Embryonic facial prominence (tissue), 1 donor: Measurements from ENCODE around the gene PTPN21.

Source experiments
- DNase-seq: peaks from one replicate; pipeline ENCODE4 v3.0.0-alpha.2; 2016; ENCODE audit errors: extremely low spot score

PTPN21 gene

GRCh38 chr14:88554457-88555286, at the start of gene PTPN21:
Gene PTPN21 (minus strand): TSS chr14:88555007. CDS start chr14:88550417, 4,590 bp downstream.
- DNase-seq: peak; percentile 12

DNA sequence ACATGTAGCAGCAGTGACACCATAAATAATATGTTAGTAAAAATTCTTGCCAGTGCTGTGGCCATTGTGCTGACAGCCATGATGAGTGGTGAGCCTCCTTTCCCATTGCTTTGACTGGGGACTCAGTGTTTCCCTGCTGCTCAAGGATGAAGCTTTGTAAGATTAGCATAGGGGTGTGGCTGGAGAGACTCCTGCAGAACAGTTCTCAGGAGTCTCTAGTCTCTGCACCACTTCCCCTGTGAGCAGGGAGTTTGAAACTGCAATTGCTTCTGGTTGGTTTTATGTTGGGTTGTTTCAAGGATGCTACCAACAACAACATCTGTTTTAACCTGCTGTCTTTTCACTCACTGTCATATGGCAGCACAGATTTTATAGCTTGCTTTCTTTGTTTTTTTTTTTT, 49.4 kb upstream of the PTPN21 start:
- no peak for DNase-seq

DNA sequence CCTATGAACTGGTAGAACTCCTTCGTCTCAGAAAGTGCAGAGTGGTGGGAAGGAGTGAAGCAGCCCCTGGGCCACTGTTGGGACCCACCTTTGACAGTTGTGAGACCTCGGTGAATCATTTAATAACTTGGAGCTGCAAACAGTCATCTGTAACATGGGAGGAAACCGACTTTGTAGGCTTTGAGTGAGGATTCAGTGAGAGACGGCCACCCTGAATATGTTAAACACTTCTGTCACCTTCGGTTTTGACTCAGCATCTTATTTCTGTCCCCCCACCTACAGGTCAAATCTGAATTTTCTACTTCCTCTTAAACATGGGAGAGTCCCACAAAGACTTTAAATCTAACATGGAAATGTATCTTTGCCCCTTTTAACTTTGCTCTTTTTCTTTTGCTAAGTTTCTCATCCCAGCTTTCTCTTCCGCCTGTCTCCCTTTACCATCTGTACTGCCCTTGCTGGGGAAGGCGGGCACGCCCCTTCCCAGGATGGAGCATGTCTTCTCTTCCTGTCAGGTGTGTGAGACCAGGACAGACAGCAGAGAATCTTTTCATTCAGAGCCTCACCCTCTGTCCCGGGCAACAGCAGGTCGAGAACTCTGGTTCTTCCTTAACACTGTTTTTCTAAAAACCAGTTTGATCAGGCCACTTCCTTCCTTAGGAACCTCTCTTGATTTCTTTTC, 45.1 kb upstream of the PTPN21 start:
- DNase-seq: no peak

DNA sequence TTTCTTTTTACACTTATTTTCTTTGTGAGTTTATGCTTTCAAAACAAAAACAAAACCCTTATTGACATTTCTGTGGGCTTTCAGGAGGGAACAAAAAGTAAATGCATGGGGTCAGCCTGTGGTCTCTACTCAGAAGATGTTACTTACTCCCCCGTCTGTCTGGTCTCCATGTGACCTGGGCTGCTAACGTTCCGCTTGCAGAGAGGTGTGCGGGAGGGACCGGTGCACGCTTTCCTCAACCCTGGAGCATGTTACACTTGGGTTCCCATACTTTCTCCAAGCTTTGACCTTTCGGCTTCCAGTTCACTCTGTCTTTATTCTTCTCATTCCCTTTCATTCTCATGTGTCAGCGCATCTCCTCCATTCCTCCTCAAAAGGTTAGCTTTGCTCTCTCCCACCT, 44.5 kb upstream of the PTPN21 start:
- DNase-seq: no peak

- DNase-seq: no peak
Measured at GRCh38 chr14:88598097-88598675, 43.4 kb upstream of the PTPN21 start.

GRCh38 chr14:88597601-88598000, 42.8 kb upstream of the PTPN21 start:
- no peak for DNase-seq

DNA sequence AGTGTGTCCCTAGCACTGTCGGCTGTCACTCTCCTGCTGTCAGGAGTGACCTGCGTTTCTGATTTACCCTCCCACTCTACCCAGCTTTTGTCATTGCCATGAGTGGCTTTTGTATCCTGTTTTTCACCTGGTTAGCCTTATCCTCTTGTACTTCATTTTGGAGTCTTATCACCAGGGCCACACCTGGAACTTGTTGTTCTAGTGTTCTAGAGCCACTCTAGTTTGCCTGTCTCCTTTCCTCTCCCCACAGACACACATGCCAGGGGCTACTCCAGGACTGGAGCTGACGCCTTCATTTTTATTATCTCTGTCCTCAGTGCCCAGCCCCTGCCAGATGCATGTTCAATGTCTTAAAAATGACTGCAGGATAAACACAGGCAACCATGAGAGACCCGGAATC, 42.2 kb upstream of the PTPN21 start:
- DNase-seq: no peak

- no peak for DNase-seq
Measured at GRCh38 chr14:88592031-88592430, 37.2 kb upstream of the PTPN21 start.

DNA sequence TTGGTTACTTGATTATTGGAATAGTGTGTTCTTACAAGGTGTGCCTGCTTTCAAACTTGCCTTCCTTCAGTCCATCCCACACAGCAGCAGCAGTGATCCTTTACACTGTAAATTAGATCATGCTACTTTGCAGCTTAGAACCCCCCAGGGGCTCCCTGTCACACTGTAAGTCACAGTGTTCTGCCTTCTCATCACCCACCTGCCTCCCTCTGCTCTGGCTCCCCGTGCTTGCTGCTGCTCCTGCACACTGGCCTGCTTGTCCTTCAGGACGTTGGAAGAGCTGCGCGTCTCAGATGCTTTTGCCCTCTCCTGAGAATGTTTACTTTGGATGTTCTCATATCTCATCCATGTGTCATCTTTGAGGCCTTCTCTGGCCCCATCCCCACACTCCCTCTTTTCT, 35.4 kb upstream of the PTPN21 start:
- no peak for DNase-seq

DNA sequence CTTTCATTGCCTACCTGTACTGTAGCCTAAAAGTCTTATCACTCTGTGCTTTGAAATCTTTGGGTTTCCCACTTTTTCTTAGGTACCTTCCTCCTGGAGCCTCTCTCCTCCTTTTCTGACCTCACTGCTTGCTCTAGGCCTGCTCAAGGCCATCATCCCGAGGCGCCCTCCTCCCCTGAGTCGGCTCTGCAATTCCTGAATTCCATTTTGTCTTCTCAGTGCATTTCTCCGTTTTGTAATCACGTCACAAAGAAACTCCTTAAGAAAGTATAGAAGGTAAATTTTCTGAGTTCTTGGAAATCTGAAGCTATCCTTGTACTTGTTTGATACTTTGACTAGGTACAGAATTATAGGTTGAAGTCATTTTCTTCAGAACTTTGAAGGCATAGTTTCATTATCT, 33.3 kb upstream of the PTPN21 start:
- DNase-seq: no peak

- no peak for DNase-seq
Measured at GRCh38 chr14:88584451-88584850, 29.6 kb upstream of the PTPN21 start.

DNA sequence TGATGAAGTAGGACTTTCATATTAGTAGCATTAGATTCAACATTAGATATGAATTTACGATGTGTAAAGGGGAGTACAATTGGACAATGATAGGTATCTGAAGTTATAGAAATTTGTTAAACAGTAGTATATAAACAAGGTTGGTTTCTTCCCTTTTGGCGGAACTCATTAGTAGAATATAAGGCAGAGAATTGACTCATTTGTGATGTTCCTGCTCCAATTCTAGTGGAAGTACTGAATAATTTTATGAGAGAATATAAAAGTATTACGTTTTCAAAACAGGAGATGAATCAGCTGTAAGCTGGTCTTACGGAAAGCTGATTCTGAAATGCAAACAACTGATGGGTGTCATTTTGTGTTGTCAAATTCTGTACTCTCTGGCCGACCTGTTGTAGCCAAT, 21.4 kb upstream of the PTPN21 start:
- DNase-seq: no peak

- DNase-seq: no peak
Measured at GRCh38 chr14:88572117-88572516, 17.3 kb upstream of the PTPN21 start.

DNA sequence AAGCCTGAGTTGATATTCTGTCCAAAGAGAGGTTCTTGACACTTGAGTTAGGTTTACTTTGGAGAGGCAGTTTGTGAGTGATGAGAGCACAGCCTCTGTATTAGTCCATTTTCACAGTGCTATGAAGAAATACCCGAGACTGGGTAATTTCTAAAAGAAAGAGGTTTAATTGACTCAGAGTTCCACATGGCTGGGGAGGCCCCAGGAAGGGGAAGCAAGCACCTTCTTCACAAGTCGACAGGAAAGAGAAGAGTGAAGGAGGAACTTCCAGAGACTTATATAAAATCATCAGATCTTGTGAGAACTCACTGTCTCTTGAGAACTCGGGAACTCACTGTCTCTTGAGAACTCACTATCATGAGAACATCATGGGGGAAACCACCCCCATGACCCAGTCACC, 13.4 kb upstream of the PTPN21 start:
- DNase-seq: no peak

DNA sequence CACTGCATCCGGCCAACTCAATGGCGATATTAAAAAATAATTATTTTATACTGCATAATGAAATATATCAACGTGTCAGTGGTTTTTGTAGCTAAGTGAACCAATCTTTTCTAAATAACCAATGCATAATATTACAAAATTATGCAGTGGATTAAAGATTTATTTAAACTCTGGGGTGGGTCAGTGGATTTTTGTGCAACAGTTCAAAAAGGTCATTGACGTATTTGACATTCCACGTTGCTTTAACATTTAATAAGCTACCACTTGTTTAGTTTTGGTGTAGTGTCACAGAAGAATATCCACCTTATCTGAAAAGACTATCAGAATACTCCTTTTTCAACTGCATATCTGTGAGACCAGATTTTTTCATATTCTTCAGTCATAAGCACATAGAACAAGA, 10.6 kb upstream of the PTPN21 start:
- DNase-seq: no peak

DNA sequence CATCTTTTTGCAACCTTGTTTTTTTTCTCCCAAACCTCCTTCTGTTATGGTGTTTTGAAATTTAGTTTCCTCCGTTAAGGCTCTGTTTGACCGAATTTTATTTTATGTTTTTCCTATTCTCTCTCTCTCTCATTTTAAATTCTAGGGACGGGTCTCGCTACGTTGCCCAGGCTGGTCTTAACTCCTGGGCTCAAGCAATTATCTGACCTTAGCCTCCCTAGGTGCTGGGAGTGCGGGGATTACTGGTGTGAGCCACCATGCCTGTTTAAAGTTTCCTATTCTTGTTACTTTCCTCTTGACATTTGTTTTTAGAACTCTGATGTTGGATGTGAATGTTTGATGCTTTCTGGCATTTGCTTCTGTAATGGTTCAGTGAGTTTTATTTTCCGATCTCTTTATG, 9.0 kb upstream of the PTPN21 start:
- no peak for DNase-seq

DNA sequence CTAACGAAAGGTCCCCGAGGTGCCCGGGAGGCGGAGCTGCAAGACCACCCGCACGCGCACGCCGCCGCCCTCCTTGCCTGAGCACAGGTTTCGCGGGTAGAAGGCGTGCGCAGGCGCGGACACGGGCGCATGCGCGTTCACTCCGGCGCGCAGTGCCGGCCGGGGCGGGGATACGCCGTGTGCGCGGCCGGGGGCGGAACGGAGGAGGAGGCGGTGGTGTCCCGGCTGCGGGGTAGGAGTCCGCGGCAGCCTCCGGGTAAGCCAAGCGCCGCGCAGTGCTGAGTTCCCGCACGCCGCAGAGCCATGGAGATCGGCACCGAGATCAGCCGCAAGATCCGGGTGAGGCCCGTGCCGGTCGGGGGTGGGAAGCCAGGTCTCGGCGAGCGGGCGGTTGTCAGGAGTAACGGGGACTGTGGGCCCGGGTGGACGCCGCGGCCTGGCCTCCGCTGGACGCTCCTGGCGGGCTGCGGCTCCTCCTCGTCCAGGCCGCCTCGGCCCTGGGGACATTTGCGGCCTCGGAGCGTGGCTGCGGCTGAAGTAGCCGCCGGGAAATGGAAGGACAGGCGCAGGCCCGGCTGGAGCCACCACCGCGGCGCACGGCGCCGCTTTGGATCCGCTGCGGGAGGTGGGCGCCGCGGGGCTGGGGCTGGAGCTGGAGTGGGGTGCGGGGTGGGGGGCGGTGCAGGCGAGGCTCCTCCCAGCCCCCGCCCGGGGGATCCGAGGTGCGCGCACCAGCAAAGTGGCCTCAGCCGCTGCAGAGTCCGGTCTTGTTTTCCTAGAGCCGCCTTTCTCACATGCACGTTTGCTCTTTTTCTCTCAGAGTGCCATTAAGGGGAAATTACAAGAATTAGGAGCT, 8.3 kb upstream of the PTPN21 start, which contains the start of gene ZC3H14:
ZC3H14 (plus strand) TSS at position 207 of the 856 bp plus-strand sequence; CDS start at position 304, 97 bp downstream.
- peak; percentile 75 for DNase-seq

DNA sequence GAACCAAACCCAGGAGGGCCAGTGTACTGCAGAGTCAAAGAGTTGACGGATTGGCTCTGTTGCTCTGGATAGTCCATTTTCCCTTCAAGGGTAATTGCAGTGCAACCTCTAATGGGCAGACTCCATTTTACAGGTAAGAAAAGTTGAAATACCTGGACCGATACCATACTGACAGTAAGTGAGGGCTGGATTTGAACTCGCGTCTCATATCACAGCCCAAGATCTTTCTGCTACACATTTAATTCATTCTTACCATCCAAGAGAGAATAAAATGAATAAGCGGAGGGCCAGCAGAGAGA, 7.7 kb upstream of the PTPN21 start:
- DNase-seq: no peak

GRCh38 chr14:88559852-88560251, 5.0 kb upstream of the PTPN21 start:
- DNase-seq: peak; percentile 6

- no peak for DNase-seq
Measured at GRCh38 chr14:88556581-88556980, 1.8 kb upstream of the PTPN21 start.

DNA sequence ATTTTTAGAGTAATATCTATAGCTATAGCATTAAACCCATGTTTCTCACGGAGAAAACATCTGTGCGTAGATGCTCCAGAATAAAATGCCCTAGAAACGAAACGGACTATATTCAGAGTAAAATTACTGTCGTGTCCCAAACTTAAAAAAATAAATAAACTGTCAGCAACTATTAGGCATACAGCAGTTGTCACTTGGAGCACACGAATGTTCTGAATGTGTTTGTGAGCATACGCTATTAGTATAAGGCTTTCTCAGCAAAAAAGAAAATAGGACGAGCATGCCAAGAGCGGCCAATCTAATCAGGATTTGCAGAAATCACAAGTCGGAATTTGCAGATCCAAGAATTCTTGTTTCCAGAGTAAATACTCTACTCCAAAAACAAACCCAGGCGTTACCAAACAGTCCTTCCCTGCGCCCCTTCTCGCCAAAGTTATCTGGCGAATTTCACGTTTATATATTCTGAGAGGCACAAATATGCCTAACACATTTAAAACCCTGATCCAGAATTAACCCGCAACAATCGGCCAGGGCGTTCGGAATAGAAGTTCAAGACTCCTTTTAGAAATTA, 836 bp downstream of the PTPN21 start:
- no peak for DNase-seq

- DNase-seq: no peak
Measured at GRCh38 chr14:88552876-88553275, 1.9 kb downstream of the PTPN21 start.
